Adipocyte (in vitro differentiated cells): Measurements from ENCODE around the gene AGRP.
"Not testable (repeated sequence)": the region's sequence is repeated elsewhere in the genome, so short reads cannot be mapped to it uniquely, and the experiment has no call there.

ENCODE experiments used
- DNase-seq: peaks from one replicate; pipeline ENCODE4 v3.0.0-alpha.2; 2015; ENCODE audit warnings: low read depth
- H3K27me3 ChIP-seq: replicated peaks from 2 replicates; pipeline ENCODE4 v1.7.0; 2013; ENCODE audit warnings: mild to moderate bottlenecking, low read length, moderate library complexity; ENCODE audit not compliant: control insufficient read depth, insufficient read depth
- H3K36me3 ChIP-seq: 2 replicates; pipeline ENCODE4 v1.7.0; 2013; ENCODE audit warnings: low read length, mild to moderate bottlenecking, moderate library complexity; ENCODE audit not compliant: control insufficient read depth, insufficient read depth, severe bottlenecking
- H3K4me1 ChIP-seq: 2 replicates; pipeline ENCODE4 v1.7.0; 2013; ENCODE audit warnings: mild to moderate bottlenecking, low read length, moderate library complexity; ENCODE audit not compliant: control insufficient read depth, insufficient read depth
- H3K4me3 ChIP-seq: 2 replicates; pipeline ENCODE4 v1.7.0; 2013; ENCODE audit warnings: mild to moderate bottlenecking, low read length, moderate library complexity
- H3K9ac ChIP-seq: 2 replicates; pipeline ENCODE4 v1.7.0; 2013; ENCODE audit warnings: mild to moderate bottlenecking, low read length, moderate library complexity
- H3K9me3 ChIP-seq: 2 replicates; pipeline ENCODE4 v1.7.0; 2013; ENCODE audit warnings: mild to moderate bottlenecking, low read length, moderate library complexity; ENCODE audit not compliant: control insufficient read depth

Gene AGRP

DNA sequence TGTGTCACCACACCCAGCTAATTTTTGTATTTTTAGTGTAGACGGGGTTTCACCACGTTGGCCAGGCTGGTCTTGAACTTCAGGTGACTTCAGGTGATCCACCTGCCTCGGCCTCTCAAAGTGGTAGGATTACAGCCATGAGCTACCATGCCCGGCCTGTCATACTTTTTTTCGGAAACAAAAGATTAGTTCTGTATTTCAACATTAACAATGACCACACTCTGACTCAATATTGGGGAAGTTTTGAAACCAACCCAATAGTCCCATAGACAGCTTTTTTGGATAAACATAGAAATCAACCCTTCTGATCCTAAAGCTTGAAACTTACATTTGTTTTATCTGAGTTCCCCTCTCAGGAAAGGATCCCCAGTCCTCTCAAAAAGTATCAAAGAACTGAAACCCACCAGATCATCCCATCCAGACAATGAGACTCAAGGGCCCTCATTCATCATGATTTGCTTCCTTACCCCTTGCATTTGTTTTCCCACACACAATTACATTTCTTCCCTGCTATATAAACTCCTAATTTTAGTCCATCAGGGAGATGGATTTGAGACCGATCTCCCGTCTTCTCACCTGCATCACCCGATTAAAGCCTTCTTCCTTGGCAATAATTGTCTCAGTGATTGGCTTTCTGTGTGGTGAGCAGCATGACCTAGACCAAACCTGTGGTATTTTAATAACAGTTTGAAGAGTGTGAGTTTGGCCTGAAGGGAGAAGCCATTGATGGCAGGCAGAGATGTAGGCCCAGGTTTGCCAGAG, 7.2 kb upstream of the AGRP start:
- Histone ChIP-seq H3K4me1 (peaks cover 34% of the 10 kb centered on the region), H3K9ac (peak overlapping the region; percentile 61), H3K27me3 (no peaks in the 10 kb centered on the region), H3K4me3 (no peak overlapping the region), H3K36me3 (no peaks in the 10 kb centered on the region), H3K9me3 (no peaks in the 10 kb centered on the region)
- DNase-seq = no peak

DNA sequence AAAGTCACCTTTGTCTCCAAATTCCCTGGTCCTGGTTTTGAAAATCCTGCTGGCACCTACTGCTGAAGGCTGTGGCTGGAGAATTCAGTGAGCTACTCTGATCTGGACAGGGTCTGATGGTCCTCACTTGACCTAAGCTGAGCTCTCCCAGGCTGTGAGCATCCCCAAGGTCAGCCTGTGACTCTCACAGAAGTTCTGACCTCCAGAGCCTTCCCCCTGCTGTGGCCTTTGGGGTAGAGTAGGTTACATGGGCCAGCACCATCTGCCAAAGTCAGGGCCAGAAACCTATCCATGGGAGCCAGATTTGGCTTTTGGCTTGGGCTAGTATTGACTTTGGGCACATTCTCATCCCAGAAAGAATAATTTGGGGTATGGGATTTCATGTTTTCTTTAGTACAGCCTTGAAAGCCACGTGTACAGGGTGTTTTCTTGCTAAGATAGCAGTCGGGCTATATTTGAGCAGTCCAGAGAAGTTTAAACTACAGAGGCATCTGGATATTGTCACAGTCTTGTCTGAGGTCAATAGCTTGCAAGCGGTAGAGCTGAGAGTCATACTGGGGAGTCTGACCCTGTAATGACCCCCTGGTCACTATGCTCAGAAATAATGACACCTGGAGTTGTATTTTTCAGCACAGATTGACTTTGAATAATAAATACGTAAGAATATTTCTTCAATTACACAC, 6.2 kb upstream of the AGRP start:
- H3K27me3 ChIP-seq = no peaks in the 10 kb centered on the region

DNA sequence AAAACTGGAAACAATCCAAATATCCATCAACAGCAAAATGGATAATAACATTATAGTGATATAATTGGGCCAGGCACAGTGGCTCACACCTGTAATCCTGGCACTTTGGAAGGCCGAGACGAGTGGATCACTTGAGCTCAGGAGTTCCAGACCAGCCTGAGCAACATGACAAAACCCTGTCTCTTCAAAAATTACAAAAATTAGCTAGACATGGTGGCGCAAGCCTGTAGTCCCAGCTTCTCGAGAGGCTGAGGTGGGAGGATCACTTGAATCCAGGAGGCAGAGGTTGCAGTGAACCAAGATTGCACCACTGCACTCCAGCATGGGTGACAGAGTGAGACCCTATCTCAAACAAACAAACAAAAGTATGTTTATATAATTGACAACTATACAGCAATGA, 4.2 kb upstream of the AGRP start:
- not testable (repeated sequence) for H3K9ac ChIP-seq, H3K9me3 ChIP-seq, H3K36me3 ChIP-seq, H3K27me3 ChIP-seq, H3K4me3 ChIP-seq, DNase-seq
- peaks cover 45% of the 10 kb centered on the region for H3K4me1 ChIP-seq

More for the DNA sequence above, 6.2 kb upstream of the AGRP start:
- DNase-seq = no peak
- Histone ChIP-seq H3K4me1 (peaks cover 34% of the 10 kb centered on the region), H3K4me3 (no peak overlapping the region), H3K9me3 (no peaks in the 10 kb centered on the region), H3K9ac (no peak overlapping the region), H3K36me3 (no peaks in the 10 kb centered on the region)

DNA sequence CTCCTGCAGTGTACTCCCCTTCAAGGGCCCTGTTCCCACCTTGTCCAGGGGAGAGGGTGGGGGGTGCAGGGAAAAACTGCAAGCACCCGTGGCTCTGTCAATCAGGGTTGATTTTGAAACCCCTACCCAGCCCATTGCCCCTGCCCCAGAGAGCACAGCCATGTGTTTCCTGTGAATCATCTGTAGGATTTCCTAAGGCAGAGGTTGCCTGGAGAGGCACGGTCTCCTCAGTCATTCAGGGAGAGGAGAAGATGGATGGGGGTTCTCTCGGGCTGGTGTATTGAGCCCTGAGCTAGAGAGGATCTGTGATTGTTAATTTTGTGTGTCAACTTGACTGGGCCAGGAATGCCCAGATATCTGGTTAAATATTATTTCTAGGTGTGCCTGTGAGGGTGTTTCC, 3.5 kb upstream of the AGRP start:
- Histone ChIP-seq H3K36me3 (no peaks in the 10 kb centered on the region), H3K9ac (peak overlapping the region; percentile 64), H3K4me1 (peaks cover 53% of the 10 kb centered on the region), H3K4me3 (no peak overlapping the region), H3K27me3 (no peaks in the 10 kb centered on the region), H3K9me3 (no peaks in the 10 kb centered on the region)
- DNase-seq = no peak

DNA sequence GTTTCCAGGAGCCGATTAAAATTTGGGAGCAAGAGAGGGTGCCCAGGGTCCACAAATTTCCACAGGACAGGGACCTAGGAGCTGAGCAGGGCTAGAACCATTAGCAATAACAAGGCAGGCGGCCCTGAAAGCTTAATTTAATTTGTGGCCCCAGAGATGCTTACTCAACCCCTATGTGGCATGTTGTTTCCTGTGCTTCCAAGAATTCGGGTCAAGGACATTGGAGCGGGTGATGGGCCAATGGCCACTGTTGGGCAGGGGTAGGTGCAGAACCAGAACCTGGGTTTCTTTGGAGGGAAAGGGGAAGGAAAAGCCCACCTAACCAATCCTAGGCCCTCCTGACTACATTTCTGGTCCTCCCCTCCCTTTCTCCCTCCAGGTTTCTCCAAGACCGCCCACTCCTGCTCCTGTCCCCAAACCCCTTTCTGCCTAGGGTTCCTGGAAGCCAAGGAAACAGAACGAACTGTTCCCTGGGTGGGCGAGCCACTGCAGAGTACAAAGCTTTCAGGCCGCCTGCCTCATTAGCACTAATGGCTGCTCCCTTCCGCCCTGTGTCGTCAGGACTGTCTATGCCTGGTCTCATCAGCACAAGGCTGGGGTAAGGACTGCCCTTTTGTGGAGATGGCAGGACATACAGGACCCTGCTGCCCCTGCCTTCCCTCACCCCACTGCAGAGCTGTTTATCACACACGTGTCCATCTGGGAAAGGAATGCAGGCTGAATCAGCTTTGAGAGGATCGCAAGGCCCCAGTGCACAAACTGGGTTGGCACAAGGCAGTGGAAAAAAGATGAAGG, 581 bp upstream of the AGRP start:
- Histone ChIP-seq H3K36me3 (no peaks in the 10 kb centered on the region), H3K9ac (no peak overlapping the region), H3K4me3 (no peak overlapping the region)

DNA sequence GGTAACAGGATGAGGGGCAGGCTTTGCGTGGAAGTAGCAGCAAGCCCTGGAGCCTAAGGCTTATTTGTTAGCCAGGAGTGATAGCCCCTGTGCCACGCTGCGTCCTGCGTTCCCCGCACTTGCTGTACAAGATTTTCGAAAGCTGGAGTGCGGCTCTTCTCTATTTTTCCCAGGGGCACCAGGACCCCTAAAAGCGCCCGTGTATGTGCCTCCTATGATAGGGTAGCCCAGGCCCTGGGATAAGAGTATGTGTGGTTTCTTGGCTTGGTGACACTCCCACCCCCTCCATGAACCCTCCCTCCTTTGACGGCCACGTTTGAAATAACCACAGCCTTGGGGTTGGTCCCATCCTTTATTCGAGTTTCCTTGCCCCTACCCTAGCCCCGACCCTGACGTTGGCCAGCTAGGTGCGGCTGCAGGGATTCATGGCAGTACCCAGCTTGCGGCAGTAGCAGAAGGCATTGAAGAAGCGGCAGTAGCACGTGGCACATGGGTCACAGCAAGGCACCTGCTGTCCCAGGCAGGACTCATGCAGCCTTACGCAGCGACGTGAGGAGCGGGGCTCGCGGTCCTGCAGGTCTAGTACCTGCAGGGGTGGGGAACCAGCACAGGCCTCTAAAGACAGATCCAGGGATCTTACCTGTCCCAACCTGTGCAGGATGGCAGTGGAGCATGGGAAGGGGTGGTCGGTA, 968 bp downstream of the AGRP start:
- Histone ChIP-seq H3K27me3 (no peaks in the 10 kb centered on the region), H3K9me3 (no peaks in the 10 kb centered on the region), H3K9ac (peak overlapping the region; percentile 99), H3K4me1 (peaks cover 48% of the 10 kb centered on the region), H3K4me3 (peak overlapping the region; percentile 100), H3K36me3 (no peaks in the 10 kb centered on the region)
- DNase-seq = no peak

More for the DNA sequence above, 581 bp upstream of the AGRP start:
- H3K27me3 ChIP-seq = no peaks in the 10 kb centered on the region
- no peaks in the 10 kb centered on the region for H3K9me3 ChIP-seq
- no peak for DNase-seq
- H3K4me1 ChIP-seq = peaks cover 48% of the 10 kb centered on the region

DNA sequence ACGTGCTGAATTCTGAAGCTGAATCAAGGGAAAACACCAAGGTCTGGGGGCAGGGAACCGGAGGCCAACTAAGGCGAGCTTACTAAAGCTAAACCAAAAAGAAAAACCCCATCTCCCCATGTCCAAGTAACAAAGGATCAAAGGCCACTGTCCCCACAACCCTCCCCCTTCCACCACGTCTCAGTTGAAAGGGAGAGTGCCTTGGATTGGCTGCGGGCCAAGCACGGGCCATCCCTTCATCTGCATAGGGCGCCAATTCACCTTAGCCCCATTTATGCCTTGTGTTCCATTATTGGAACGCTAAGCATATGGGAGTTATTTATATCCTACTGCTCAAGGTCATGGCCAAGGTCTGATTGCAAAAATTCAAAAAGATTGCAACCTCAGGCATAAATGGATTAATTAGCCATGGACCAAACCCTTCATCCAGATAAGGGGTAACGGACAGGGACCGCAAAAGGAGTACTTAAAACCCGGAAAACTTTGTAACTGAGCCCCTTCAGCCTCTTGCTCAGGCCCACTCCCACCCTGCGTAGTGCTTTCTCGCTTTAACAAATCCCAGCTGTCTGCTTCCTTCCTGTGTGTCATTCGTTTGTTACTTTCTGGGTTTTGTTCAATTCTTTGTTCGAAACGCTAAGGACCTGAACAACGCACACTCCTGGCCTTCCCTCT, 1.6 kb downstream of the AGRP start:
- Histone ChIP-seq H3K4me1 (peaks cover 42% of the 10 kb centered on the region), H3K27me3 (no peaks in the 10 kb centered on the region), H3K9me3 (no peaks in the 10 kb centered on the region), H3K4me3 (peak overlapping the region; percentile 100), H3K36me3 (no peaks in the 10 kb centered on the region), H3K9ac (peak overlapping the region; percentile 99)
- DNase-seq = no peak

DNA sequence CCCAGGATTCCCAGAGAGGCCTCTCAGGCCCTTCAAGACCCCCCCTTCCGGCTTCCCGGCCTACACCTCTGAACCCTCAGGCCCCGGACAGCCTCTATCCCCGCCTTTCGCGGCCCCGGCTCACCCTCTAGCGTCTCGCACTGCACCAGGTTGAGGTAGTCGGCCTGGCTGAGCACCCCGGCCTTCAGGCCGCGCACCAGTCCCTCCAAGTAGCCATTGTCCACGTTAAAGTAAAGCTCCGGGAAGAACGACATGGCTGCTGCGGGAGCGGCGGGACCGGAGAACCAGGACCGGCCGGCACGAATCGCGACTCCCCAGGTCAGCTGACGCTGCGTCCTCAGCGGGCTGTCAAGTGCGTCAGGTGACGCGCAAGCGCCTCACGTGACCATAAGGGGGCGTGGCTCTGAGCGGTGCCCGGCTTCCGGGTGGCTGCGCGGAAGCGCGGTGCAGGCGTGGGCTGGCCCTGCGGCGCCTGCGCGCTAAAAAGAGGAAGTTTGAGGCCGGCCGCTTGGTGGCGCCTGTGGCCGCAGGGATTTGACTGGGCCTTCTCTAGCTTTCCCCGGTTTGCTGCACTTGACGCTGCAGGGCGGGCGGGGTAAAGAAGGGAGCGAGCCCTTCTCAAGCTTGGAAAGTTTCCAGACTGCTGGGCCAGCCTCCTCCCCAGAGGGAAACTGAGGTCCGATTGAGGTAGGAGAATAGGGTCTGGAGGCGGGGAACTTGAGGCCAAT, 2.4 kb downstream of the AGRP start, which contains the start of gene ATP6V0D1:
ATP6V0D1 (minus strand) TSS at position 325 of the 728 bp plus-strand sequence; CDS start at position 254, 71 bp downstream.
- Histone ChIP-seq H3K4me3 (peak within 1 kb of the TSS; percentile 100), H3K9me3 (no peaks in the 10 kb centered on the region), H3K9ac (peak within 1 kb of the TSS; percentile 99), H3K36me3 (no peaks in the 10 kb centered on the region), H3K4me1 (peaks cover 41% of the 10 kb centered on the region), H3K27me3 (no peaks in the 10 kb centered on the region)
- DNase-seq = peak; percentile 99

DNA sequence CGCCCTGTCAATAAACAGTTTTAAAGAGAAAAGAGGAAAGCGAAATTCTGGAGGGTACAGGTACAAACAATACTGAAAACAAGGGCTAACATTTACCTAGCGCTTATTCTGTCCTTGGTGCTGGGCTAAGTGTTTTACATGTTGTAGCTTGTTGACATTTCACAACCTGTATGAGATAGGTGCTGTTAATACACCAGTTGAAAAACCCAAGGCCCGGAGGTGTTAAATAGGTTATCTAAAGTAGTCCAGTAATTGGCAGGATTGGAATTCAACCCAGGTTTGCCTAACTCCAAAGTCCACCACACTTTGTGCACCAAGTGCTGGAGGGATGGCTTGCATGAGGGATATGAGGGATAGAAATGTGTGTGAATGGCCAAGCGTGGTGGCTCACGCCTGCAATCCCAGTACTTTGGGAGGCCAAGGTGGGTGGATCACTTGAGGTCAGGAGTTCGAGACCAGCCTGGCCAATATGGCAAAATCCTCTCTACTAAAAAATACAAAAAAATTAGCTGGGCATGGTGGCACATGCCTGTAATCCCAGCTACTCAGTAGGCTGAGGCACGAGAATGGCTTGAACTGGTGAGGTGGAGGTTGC, 5.3 kb downstream of the AGRP start:
- DNase-seq = no peak
- peaks cover 47% of the 10 kb centered on the region for H3K4me1 ChIP-seq
- H3K9ac ChIP-seq = no peak overlapping the region
- no peaks in the 10 kb centered on the region for H3K27me3 ChIP-seq
- no peak overlapping the region for H3K4me3 ChIP-seq
- H3K9me3 ChIP-seq = no peaks in the 10 kb centered on the region
- H3K36me3 ChIP-seq = no peaks in the 10 kb centered on the region
